AG04449 (cell line): ENCODE measurements around the gene ATP5PO.
"Not testable (repeated sequence)": the region's sequence is repeated elsewhere in the genome, so short reads cannot be mapped to it uniquely, and the experiment has no call there.

Source experiments
- CTCF ChIA-PET: fragments of 350-600 bp; formaldehyde crosslinking; extraction: SDS; loops from one replicate; lab custom pipeline; 2021; ENCODE audit warnings: antibody characterized with exemption; lab: Yijun Ruan, JAX
- POLR2A ChIA-PET: fragments of 400-600, 350-600 bp; formaldehyde crosslinking; extraction: SDS; loops from one replicate; lab custom pipeline; 2020; ENCODE audit warnings: antibody characterized with exemption, inconsistent platforms; lab: Yijun Ruan, JAX
- DNase-seq: peaks from one replicate; pipeline ENCODE4 v3.0.0-alpha.2; 2010; ENCODE audit warnings: low read depth, low spot score
- H3K4me3 ChIP-seq: 2 replicates; pipeline ENCODE4 v1.5.1; 2011; ENCODE audit warnings: low read depth, mild to moderate bottlenecking, control low read depth, low read length
- TF ChIP-seq, protein P1 (sequence below): IDR thresholded peaks from one replicate; pipeline ENCODE4 v1.5.1; 2011; ENCODE audit warnings: mild to moderate bottlenecking, moderate library complexity, low read length, control low read depth, inconsistent platforms; ENCODE audit not compliant: insufficient read depth; ENCODE audit errors: missing control alignments

ATP5PO gene

GRCh38 chr21:33865176-33865575 lies 50.4 kb downstream of the ATP5PO start:
- H3K4me3 ChIP-seq = no peak overlapping the region
- CTCF ChIA-PET = interaction anchor here (1.1 to 1.6 kb wide), 2 partner anchors 10 to 12 kb away, joined by 3 read pairs; no protein-coding TSS in a partner anchor
- TF ChIP-seq, protein P1, sequence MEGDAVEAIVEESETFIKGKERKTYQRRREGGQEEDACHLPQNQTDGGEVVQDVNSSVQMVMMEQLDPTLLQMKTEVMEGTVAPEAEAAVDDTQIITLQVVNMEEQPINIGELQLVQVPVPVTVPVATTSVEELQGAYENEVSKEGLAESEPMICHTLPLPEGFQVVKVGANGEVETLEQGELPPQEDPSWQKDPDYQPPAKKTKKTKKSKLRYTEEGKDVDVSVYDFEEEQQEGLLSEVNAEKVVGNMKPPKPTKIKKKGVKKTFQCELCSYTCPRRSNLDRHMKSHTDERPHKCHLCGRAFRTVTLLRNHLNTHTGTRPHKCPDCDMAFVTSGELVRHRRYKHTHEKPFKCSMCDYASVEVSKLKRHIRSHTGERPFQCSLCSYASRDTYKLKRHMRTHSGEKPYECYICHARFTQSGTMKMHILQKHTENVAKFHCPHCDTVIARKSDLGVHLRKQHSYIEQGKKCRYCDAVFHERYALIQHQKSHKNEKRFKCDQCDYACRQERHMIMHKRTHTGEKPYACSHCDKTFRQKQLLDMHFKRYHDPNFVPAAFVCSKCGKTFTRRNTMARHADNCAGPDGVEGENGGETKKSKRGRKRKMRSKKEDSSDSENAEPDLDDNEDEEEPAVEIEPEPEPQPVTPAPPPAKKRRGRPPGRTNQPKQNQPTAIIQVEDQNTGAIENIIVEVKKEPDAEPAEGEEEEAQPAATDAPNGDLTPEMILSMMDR = no peak
- no peak for DNase-seq
- POLR2A ChIA-PET = no interaction called here

- TF ChIP-seq, protein P1 = no peak
- no peak for DNase-seq
- POLR2A ChIA-PET = no interaction called here
- CTCF ChIA-PET = interaction anchor here (1.6 kb wide), 1 partner anchor 9 kb away, joined by 3 read pairs; no protein-coding TSS in a partner anchor
- H3K4me3 ChIP-seq = no peak overlapping the region
Observed at GRCh38 chr21:33864150-33864549, 51.5 kb downstream of the ATP5PO start.

GRCh38 chr21:33863191-33863590 lies 52.4 kb downstream of the ATP5PO start:
- CTCF ChIA-PET, H3K4me3 ChIP-seq, POLR2A ChIA-PET, DNase-seq: not testable (repeated sequence)

DNA sequence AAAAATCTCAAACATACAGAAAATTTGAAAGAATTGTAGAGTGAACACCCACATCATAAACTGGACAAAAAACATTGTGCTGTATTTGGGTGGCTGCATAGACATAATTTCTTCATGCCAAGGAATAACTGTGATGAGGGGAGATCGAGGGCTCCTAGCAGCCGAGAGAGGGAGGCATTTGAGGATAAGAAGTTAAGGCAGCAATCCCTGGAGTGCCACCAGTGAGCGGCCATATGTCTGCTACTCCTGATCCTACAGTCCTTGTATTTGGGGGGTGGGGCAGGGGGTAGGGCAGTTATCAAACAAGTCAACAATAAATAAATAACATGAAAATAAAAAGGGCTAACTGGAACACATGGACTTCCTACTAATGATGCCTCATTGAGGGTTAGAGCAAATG lies 54.5 kb downstream of the ATP5PO start:
- CTCF ChIA-PET = interaction anchor here (0.8 kb wide), 1 partner anchor 255 kb away, joined by 3 read pairs; no protein-coding TSS in a partner anchor
- POLR2A ChIA-PET = no interaction called here
- DNase-seq = no peak
- TF ChIP-seq, protein P1 = no peak
- H3K4me3 ChIP-seq = no peak overlapping the region

DNA sequence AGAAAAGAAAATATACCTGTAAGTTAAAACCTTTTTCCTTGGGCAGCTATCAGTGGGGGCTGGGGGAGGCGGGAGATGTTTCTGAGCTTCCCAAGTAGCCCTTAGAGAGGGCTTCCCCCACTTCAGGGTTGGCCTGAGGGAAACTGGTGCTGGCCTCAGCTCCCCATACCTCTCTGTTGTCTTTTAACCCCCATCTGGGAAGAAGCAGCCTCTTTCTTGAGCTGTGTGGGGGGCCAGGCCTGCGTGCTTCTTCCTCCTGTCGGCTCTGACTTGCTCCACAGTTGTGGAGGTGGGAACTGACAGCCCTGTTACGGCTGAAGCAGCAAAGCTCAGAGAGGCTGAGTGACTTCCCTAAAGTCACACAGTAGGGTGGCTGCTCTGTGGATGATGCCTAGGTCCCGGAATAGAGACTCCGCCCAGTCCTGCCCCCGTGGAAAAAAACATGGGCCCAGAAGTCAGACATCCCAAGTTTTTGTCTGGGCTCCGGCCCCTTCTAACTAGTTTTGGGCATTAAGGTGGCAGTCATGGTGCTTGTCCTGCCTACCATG lies 55.2 kb downstream of the ATP5PO start:
- POLR2A ChIA-PET = interaction anchor here (0.6 kb wide), 1 partner anchor 33 kb away, joined by 3 read pairs; no protein-coding TSS in a partner anchor
- CTCF ChIA-PET = interaction anchor here (0.8 kb wide), 1 partner anchor 254 kb away, joined by 3 read pairs; no protein-coding TSS in a partner anchor
- TF ChIP-seq, protein P1 = no peak
- no peak for DNase-seq
- H3K4me3 ChIP-seq = no peak overlapping the region

GRCh38 chr21:33859373-33860102 lies 56.1 kb downstream of the ATP5PO start:
- no peak overlapping the region for H3K4me3 ChIP-seq
- TF ChIP-seq, protein P1 = no peak
- DNase-seq = no peak
- ChIA-PET POLR2A (no interaction called here), CTCF (no interaction called here)
